PC-3 (cell line): ENCODE measurements around the gene TCEANC.

Experiments used
- CTCF ChIP-seq: fragments of 300-600 bp; sonication (generic); conservative IDR thresholded peaks from 2 replicates; pipeline ENCODE4 v1.5.1; 2017; ENCODE audit warnings: antibody characterized with exemption, low read depth, mild to moderate bottlenecking, low read length
- EZH2 ChIP-seq: fragments of 300-600 bp; sonication (generic); IDR thresholded peaks from one replicate; pipeline ENCODE4 v1.6.1; 2017; ENCODE audit warnings: antibody characterized with exemption, mild to moderate bottlenecking, low read length; ENCODE audit not compliant: unreplicated experiment
- EZH2phosphoT487 ChIP-seq: fragments of 300-600 bp; sonication (generic); IDR thresholded peaks from 2 replicates; pipeline ENCODE4 v1.6.1; 2018; ENCODE audit warnings: mild to moderate bottlenecking, antibody characterized with exemption, low read length, borderline replicate concordance

- no peak for TF ChIP-seq CTCF
- no peak for TF ChIP-seq EZH2
- TF ChIP-seq EZH2phosphoT487, result no peak
These were observed 7.3 kb upstream of the TCEANC start for GRCh38 chrX:13645464-13646153.
